NCI-H2227 (cell line): Measurements from ENCODE around the gene CCDC85C.

Experiments used
- DNase-seq: peaks from one replicate; lab custom pipeline; 2025; ENCODE audit not compliant: unreplicated experiment; lab: John Stamatoyannopoulos, UW

CCDC85C gene

GRCh38 chr14:99609245-99610170 is 5.5 kb upstream of the CCDC85C start:
- DNase-seq: no peak

- no peak for DNase-seq
Observed at GRCh38 chr14:99608591-99608990, 4.6 kb upstream of the CCDC85C start.

GRCh38 chr14:99606359-99606758 is 2.4 kb upstream of the CCDC85C start:
- DNase-seq: no peak

GRCh38 chr14:99605299-99605961 is 1.4 kb upstream of the CCDC85C start:
- peak; percentile 88 for DNase-seq

GRCh38 chr14:99604766-99605298 is 825 bp upstream of the CCDC85C start:
- DNase-seq: peak; percentile 75

GRCh38 chr14:99604278-99604765 is 315 bp upstream of the CCDC85C start:
- peak; percentile 97 for DNase-seq

GRCh38 chr14:99602788-99603415 is 1.1 kb downstream of the CCDC85C start:
- no peak for DNase-seq

GRCh38 chr14:99602054-99602787 is 1.8 kb downstream of the CCDC85C start:
- DNase-seq: no peak

- no peak for DNase-seq
Observed at GRCh38 chr14:99601361-99601831, 2.6 kb downstream of the CCDC85C start.

GRCh38 chr14:99600232-99600888 is 3.6 kb downstream of the CCDC85C start:
- no peak for DNase-seq

- no peak for DNase-seq
Observed at GRCh38 chr14:99599393-99599792, 4.6 kb downstream of the CCDC85C start.

GRCh38 chr14:99598774-99599173 is 5.2 kb downstream of the CCDC85C start:
- no peak for DNase-seq

GRCh38 chr14:99597911-99598600 is 6.0 kb downstream of the CCDC85C start:
- DNase-seq: no peak

- no peak for DNase-seq
Observed at GRCh38 chr14:99596772-99597171, 7.2 kb downstream of the CCDC85C start.

GRCh38 chr14:99596071-99596627 is 7.9 kb downstream of the CCDC85C start:
- no peak for DNase-seq

- DNase-seq: no peak
Observed at GRCh38 chr14:99595524-99595923, 8.5 kb downstream of the CCDC85C start.

GRCh38 chr14:99595034-99595433 is 9.0 kb downstream of the CCDC85C start:
- DNase-seq: no peak

GRCh38 chr14:99593971-99594841 is 9.8 kb downstream of the CCDC85C start:
- DNase-seq: no peak
